NT2/D1 (cell line): ENCODE results near the gene AK9.

Experiments used
- SUZ12 ChIP-seq: IDR thresholded peaks from 2 replicates; pipeline ENCODE4 v1.6.1; 2011; ENCODE audit not compliant: insufficient read length, insufficient read depth; ENCODE audit errors: extremely low read depth
- YY1 ChIP-seq: IDR thresholded peaks from 2 replicates; pipeline ENCODE4 v1.6.1; 2011; ENCODE audit not compliant: insufficient read length, insufficient read depth
- ZNF274 ChIP-seq: IDR thresholded peaks from 2 replicates; pipeline ENCODE4 v1.6.1; 2011; ENCODE audit warnings: mild to moderate bottlenecking, low read depth, low read length

DNA sequence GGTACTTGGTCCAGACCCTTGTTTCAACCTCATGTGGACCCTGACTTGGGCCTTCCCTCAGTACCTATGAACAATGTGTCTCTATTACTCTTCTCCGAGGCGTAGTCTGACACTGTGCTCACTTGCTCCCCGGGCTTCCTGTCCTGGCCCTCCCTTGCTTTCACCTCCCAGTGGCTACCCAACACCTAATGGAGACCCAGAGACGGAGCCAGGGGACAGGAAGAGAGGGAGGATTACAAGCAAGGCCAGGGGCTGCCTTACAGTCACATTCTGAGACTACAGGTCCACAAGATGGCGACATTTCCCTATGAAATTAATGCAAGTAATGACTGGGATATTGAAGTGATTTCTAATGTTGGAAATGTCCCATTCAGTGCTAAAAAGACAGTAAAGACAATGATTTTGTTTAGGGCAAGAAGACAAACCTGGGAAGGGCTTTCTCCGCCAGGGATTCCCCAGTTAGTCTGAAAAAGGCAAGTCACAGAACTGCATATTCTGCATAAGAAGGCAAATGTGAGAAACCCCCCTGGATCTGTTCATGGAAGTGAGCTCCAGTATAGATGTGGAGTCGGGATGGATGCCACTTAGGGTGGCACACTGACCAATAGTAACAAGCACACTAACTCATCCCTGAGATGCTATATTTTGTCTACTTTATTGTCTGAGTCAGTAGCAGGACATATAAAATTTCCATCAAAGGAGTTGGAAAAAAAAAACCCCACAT, 163.9 kb downstream of the AK9 start:
- TF ChIP-seq YY1, result no peak
- no peak for TF ChIP-seq ZNF274
- no peak for TF ChIP-seq SUZ12
